OCI-LY1 (cell line): ENCODE results near the gene STPG4.

ENCODE experiments used
- CTCF ChIP-seq: fragments of 200-600 bp; sonication (generic), shearing (Covaris generic); IDR thresholded peaks from 2 replicates; pipeline ENCODE4 v1.5.1; 2017; ENCODE audit warnings: mild to moderate bottlenecking, antibody characterized with exemption, low read length, moderate library complexity, mixed read lengths
- EZH2 ChIP-seq: fragments of 200-600 bp; sonication (generic), shearing (Covaris generic); IDR thresholded peaks from 2 replicates; pipeline ENCODE4 v1.8.0; 2017; ENCODE audit warnings: borderline replicate concordance, mixed run types, mild to moderate bottlenecking, antibody characterized with exemption, low read length, moderate library complexity, mixed read lengths

- TF ChIP-seq CTCF: no peak
- TF ChIP-seq EZH2: no peak
Measured at GRCh38 chr2:47145466-47145865, 9.6 kb downstream of the STPG4 start.
